K562 (cell line): ENCODE results near the gene EGFR. TPM values are rescaled to one million over a fixed set of nuclear protein-coding genes. Genes with fewer than 3 reads are reported as not detected.

Experiments used
- ATAC-seq: fragments of 200-7000 bp; cut with Tn5 transposase; 3 replicates; pipeline ENCODE4 v1.9.1; 2020; ENCODE audit warnings: moderate library complexity
- BruUV-seq: library from RNA; stranded (reverse); fragments of 400-500 nt; replicated peaks from 2 replicates; lab custom pipeline; 2021; lab: Mats Ljungman, UMichigan
- CTCF ChIA-PET: fragments of 300-600 bp; formaldehyde crosslinking; extraction: SDS; loops from one replicate; lab custom pipeline; 2021; ENCODE audit warnings: low intra/inter-chr PET ratio; lab: Yijun Ruan, JAX
- POLR2A ChIA-PET: fragments of 300-600, 350-650 bp; sonication (Branson Sonifier 250); formaldehyde crosslinking; extraction: SDS; loops from one replicate; lab custom pipeline; 2021; ENCODE audit warnings: antibody characterized with exemption, inconsistent platforms; lab: Yijun Ruan, JAX
- DNase-seq, 4 experiments: peaks; one replicate each; pipeline versions ENCODE4 v3.0.0 to v3.0.0-alpha.2; 2011 to 2018; ENCODE audit warnings: low spot score in 3 of 4, mixed read lengths in 3 of 4; ENCODE audit errors: extremely low read depth in 1 of 4
- FAIRE-seq: peaks from 2 replicates; lab custom pipeline; 2011; peaks lifted over from hg19 to GRCh38; lab: Jason Lieb, UNC
- H2AFZ ChIP-seq: 2 replicates; pipeline ENCODE4 v1.6.0; 2011; ENCODE audit warnings: low read depth, low read length, control low read depth, inconsistent platforms
- H3K27ac ChIP-seq: fragments of 200-600 bp; 3 replicates; pipeline ENCODE4 v1.8.0; 2011; ENCODE audit warnings: low read depth, mild to moderate bottlenecking, control low read depth, inconsistent platforms, low read length, moderate library complexity, mixed read lengths; ENCODE audit errors: extremely low read depth
- H3K27me3 ChIP-seq, 2 experiments: fragments of 300-600 bp in 1 of 2; 2 replicates in 1 of 2; 3 replicates in 1 of 2; pipeline versions ENCODE4 v1.6.0 to v1.8.0; 2011; ENCODE audit warnings: inconsistent platforms in 2 of 2, low read length in 2 of 2, mild to moderate bottlenecking in 1 of 2, mixed read lengths in 1 of 2, moderate library complexity in 1 of 2; ENCODE audit not compliant: control insufficient read depth in 2 of 2, insufficient read depth in 2 of 2
- H3K36me3 ChIP-seq: fragments of 300-600 bp; 3 replicates; pipeline ENCODE4 v1.8.0; 2011; ENCODE audit warnings: mild to moderate bottlenecking, low read length, inconsistent platforms; ENCODE audit not compliant: control insufficient read depth, insufficient read depth
- H3K4me1 ChIP-seq, 2 experiments: fragments of 200-600 bp in 1 of 2; replicated peaks in 1 of 2; 2 replicates in 1 of 2; 3 replicates in 1 of 2; pipeline versions ENCODE4 v1.5.1 to v1.8.0; 2011; ENCODE audit warnings: inconsistent platforms in 2 of 2, low read length in 2 of 2, mild to moderate bottlenecking in 1 of 2, mixed read lengths in 1 of 2, moderate library complexity in 1 of 2; ENCODE audit not compliant: control insufficient read depth in 2 of 2, insufficient read depth in 2 of 2
- H3K4me2 ChIP-seq: 2 replicates; pipeline ENCODE4 v1.6.1; 2011; ENCODE audit warnings: low read length, control low read depth, inconsistent platforms, mixed read lengths; ENCODE audit not compliant: insufficient read depth
- H3K4me3 ChIP-seq: fragments of 200-600 bp; sonication (generic), shearing (Covaris generic); 2 replicates; pipeline ENCODE4 v1.5.1; 2016; ENCODE audit warnings: control low read depth, inconsistent platforms
- H3K79me2 ChIP-seq: fragments of 200-600 bp; 3 replicates; pipeline ENCODE4 v1.8.0; 2011; ENCODE audit warnings: low read length, inconsistent platforms; ENCODE audit not compliant: control insufficient read depth, insufficient read depth
- H3K9ac ChIP-seq, 2 experiments: 2 replicates each; pipeline versions ENCODE4 v1.6.0 to v1.6.1; 2011; ENCODE audit warnings: low read depth in 2 of 2, low read length in 2 of 2, control low read depth in 1 of 2, inconsistent platforms in 1 of 2, mild to moderate bottlenecking in 1 of 2, mixed read lengths in 1 of 2; ENCODE audit not compliant: insufficient read depth in 1 of 2
- H3K9me1 ChIP-seq: one replicate; pipeline ENCODE4 v1.6.0; 2011; ENCODE audit warnings: inconsistent platforms, mild to moderate bottlenecking, low read length, moderate library complexity; ENCODE audit not compliant: control insufficient read depth, insufficient read depth
- H3K9me3 ChIP-seq: replicated peaks from 2 replicates; pipeline ENCODE4 v1.5.1; 2011; ENCODE audit warnings: low read depth, low read length, inconsistent platforms; ENCODE audit not compliant: control insufficient read depth, insufficient read depth
- H4K20me1 ChIP-seq: replicated peaks from 2 replicates; pipeline ENCODE4 v1.6.1; 2011; ENCODE audit warnings: low read length, inconsistent platforms, mixed read lengths; ENCODE audit not compliant: control insufficient read depth, insufficient read depth
- CBFA2T3 ChIP-seq: fragments of 450-650 bp; IDR thresholded peaks from 2 replicates; pipeline ENCODE4 v1.6.1; 2017
- CSDE1 ChIP-seq, 2 experiments: fragments of 450-650 bp; IDR thresholded peaks; 2 replicates each; pipeline ENCODE4 v1.6.1; 2016; ENCODE audit warnings: mild to moderate bottlenecking in 1 of 2
- MEF2D ChIP-seq: conservative IDR thresholded peaks from 2 replicates; pipeline ENCODE4 v1.6.1; 2016; ENCODE audit warnings: low read depth, missing genetic modification characterization, missing compliant biosample characterization
- NBN ChIP-seq: fragments of 450-650 bp; IDR thresholded peaks from 2 replicates; pipeline ENCODE4 v1.6.1; 2016; ENCODE audit warnings: low read depth, mild to moderate bottlenecking
- NFATC3 ChIP-seq: fragments of 450-650 bp; IDR thresholded peaks from 2 replicates; pipeline ENCODE4 v1.6.1; 2017; ENCODE audit warnings: mild to moderate bottlenecking
- NFIC ChIP-seq: fragments of 450-650 bp; IDR thresholded peaks from 2 replicates; pipeline ENCODE4 v1.6.1; 2017; ENCODE audit warnings: mild to moderate bottlenecking, inconsistent platforms
- NFYB ChIP-seq: IDR thresholded peaks from 2 replicates; pipeline ENCODE4 v1.6.1; 2011; ENCODE audit warnings: mild to moderate bottlenecking, moderate library complexity; ENCODE audit not compliant: insufficient read length; ENCODE audit errors: extremely low read depth
- NR1H2 ChIP-seq: sonication (generic); formaldehyde crosslinking; IDR thresholded peaks from 2 replicates; pipeline ENCODE4 v1.4.0; 2020; ENCODE audit warnings: mild to moderate bottlenecking, missing genetic modification reagents
- PHB2 ChIP-seq: fragments of 450-650 bp; IDR thresholded peaks from 2 replicates; pipeline ENCODE4 v1.6.1; 2017; ENCODE audit warnings: low read depth
- PTBP1 ChIP-seq: fragments of 200-400 bp; formaldehyde crosslinking; IDR thresholded peaks from 2 replicates; pipeline ENCODE4 v1.6.1; 2017; ENCODE audit warnings: low read depth, low read length
- RERE ChIP-seq: sonication (generic); formaldehyde crosslinking; IDR thresholded peaks from 2 replicates; pipeline ENCODE4 v1.8.0; 2023; ENCODE audit warnings: missing genetic modification reagents, mild to moderate bottlenecking, borderline replicate concordance
- SAP30 ChIP-seq: fragments of 200-600 bp; sonication (generic); IDR thresholded peaks from 2 replicates; pipeline ENCODE4 v1.6.1; 2012; ENCODE audit warnings: borderline replicate concordance, low read depth, mild to moderate bottlenecking, moderate library complexity, low read length, control low read depth, inconsistent platforms; ENCODE audit not compliant: insufficient read depth, poor library complexity, severe bottlenecking
- SLC30A9 ChIP-seq: fragments of 250-450 bp; sonication (Bioruptor Pico); IDR thresholded peaks from 2 replicates; pipeline ENCODE4 v1.8.0; 2022; ENCODE audit warnings: mild to moderate bottlenecking, moderate library complexity
- SRSF3 ChIP-seq: fragments of 200-400 bp; formaldehyde crosslinking; IDR thresholded peaks from 2 replicates; pipeline ENCODE4 v1.6.1; 2016; ENCODE audit warnings: mild to moderate bottlenecking, low read length, moderate library complexity; ENCODE audit not compliant: insufficient read depth
- TCFL5 ChIP-seq: fragments of 250-450 bp; sonication (Bioruptor Pico); conservative IDR thresholded peaks from 2 replicates; pipeline ENCODE4 v1.6.1; 2021; ENCODE audit warnings: mild to moderate bottlenecking, moderate library complexity, matching md5 sums
- U2AF2 ChIP-seq: fragments of 200-400 bp; formaldehyde crosslinking; optimal IDR thresholded peaks from 2 replicates; pipeline ENCODE3; 2017; ENCODE audit warnings: low read depth, mild to moderate bottlenecking, low read length
- ZBTB1 ChIP-seq: sonication (generic); formaldehyde crosslinking; IDR thresholded peaks from 2 replicates; pipeline ENCODE4 v1.8.1; 2023; ENCODE audit warnings: missing genetic modification reagents, low read depth, mild to moderate bottlenecking, borderline replicate concordance
- ZNF165 ChIP-seq: fragments of 250-450 bp; sonication (Bioruptor Pico); IDR thresholded peaks from 2 replicates; pipeline ENCODE4 v1.4.0; 2020; ENCODE audit warnings: borderline replicate concordance
- ZNF311 ChIP-seq: fragments of 250-450 bp; sonication (Bioruptor Pico); IDR thresholded peaks from 2 replicates; pipeline ENCODE4 v1.4.0; 2020; ENCODE audit warnings: mild to moderate bottlenecking, moderate library complexity
- ZNF699 ChIP-seq: fragments of 250-450 bp; sonication (Bioruptor Pico); IDR thresholded peaks from 2 replicates; pipeline ENCODE4 v1.8.0; 2021; ENCODE audit warnings: mild to moderate bottlenecking, moderate library complexity; ENCODE audit not compliant: insufficient replicate concordance
- WGBS: fragments of 100-300 bp; shearing (Covaris generic); methylation state at CpG from one replicate; pipeline ENCODE4 v1.1.6; 2016; ENCODE audit warnings: low coverage, mixed read lengths; ENCODE audit not compliant: insufficient coverage; ENCODE audit errors: missing lambda C conversion rate; 5-methylcytosine and 5-hydroxymethylcytosine counted together
- in situ Hi-C: fragments of 300-500 bp; cut with MboI; formaldehyde crosslinking; loops from 4 replicates; pipeline ENCODE4 v1.15.0; 2018; ENCODE audit warnings: inconsistent platforms, mixed read lengths
- intact Hi-C: fragments of 100-400 bp; cut with micrococcal nuclease; formaldehyde crosslinking; loops from 2 replicates; pipeline ENCODE4 v1.14.2; 2022
- polyA plus RNA-seq, 8 experiments: library from polyadenylated mRNA; depleted of rRNA in 4 of 8; stranded (reverse) in 5 of 8; unstranded in 3 of 8; fragments of >200 nt; fragmentation: Nextera tagmentation in 2 of 8; fragmentation: Illumina TruSeq in 1 of 8; extraction: Ambion mirVana in 2 of 8; extraction: Trizol in 1 of 8; gene quantifications; 2 replicates each; pipeline versions ENCODE4 v1.2.1 to v1.2.3, GENCODE V29; 2011 to 2014; ENCODE audit warnings: inconsistent platforms in 1 of 8, missing spikeins in 1 of 8
- total RNA-seq, 7 experiments: library from RNA; depleted of rRNA in 6 of 7; stranded (reverse); fragments of >200 nt in 6 of 7; fragmentation: Illumina TruSeq in 2 of 7; extraction: Trizol in 2 of 7; gene quantifications; 2 replicates each; pipeline versions ENCODE4 v1.2.1 to v1.2.3, GENCODE V29; 2011 to 2021; ENCODE audit warnings: low replicate concordance in 1 of 7

EGFR gene
- total and polyA plus RNA-seq, 9 of the 15 experiments (the other 6 are each of a cell fraction or from before 2014, with no cell fraction given): 0.13 TPM; not detected in 8

- no peaks in the 10 kb centered on the region for H3K4me1 ChIP-seq
- intact Hi-C loops: no loop called here
- WGBS: 13% methylated on average over 6 of the region's 6 CpGs
Measured at GRCh38 chr7:55088107-55088506, 69.3 kb downstream of the EGFR start.

More at GRCh38 chr7:55088107-55088506, 69.3 kb downstream of the EGFR start:
- ChIA-PET POLR2A (no interaction called here), CTCF (no interaction called here)
- FAIRE-seq (no peak), ATAC-seq (no peak), DNase-seq (no peak)
- Histone ChIP-seq H4K20me1 (no peaks in the 10 kb centered on the region), H3K27me3 (peaks cover 4 to 9% of the 10 kb centered on the region in 2 experiments; a peak in 3 of 5 replicates), H3K4me3 (no peak overlapping the region), H3K36me3 (no peaks in the 10 kb centered on the region), H3K79me2 (no peaks in the 10 kb centered on the region), H3K9me1 (no peaks in the 10 kb centered on the region), H3K9me3 (no peaks in the 10 kb centered on the region), H3K9ac (no peak overlapping the region), H2AFZ (no peak overlapping the region), H3K4me2 (no peak overlapping the region), H3K27ac (no peak overlapping the region)
- no TSS peak for BruUV-seq
- TF ChIP-seq PHB2 (no peak), ZNF165 (CRISPR knock-in tag) (no peak), NFIC (no peak), ZBTB1 (CRISPR knock-in tag) (no peak), CBFA2T3 (no peak), MEF2D (tag) (no peak), PTBP1 (no peak), TCFL5 (CRISPR knock-in tag) (no peak), ZNF699 (CRISPR knock-in tag) (no peak), RERE (CRISPR knock-in tag) (no peak), SAP30 (no peak), NFYB (no peak), U2AF2 (no peak), SLC30A9 (CRISPR knock-in tag) (no peak), CSDE1 (IDR thresholded peaks at IDR 0.05) (no peak), ZNF311 (CRISPR knock-in tag) (no peak), NFATC3 (no peak), NBN (no peak), NR1H2 (CRISPR knock-in tag) (no peak), SRSF3 (no peak)
- in situ Hi-C loops: no loop called here
